NT2/D1 (cell line): ENCODE data around the gene LIN52.

Experiments used
- YY1 ChIP-seq: IDR thresholded peaks from 2 replicates; pipeline ENCODE4 v1.6.1; 2011; ENCODE audit not compliant: insufficient read length, insufficient read depth
- ZNF274 ChIP-seq: IDR thresholded peaks from 2 replicates; pipeline ENCODE4 v1.6.1; 2011; ENCODE audit warnings: mild to moderate bottlenecking, low read depth, low read length

GRCh38 chr14:74142523-74142922 is 57.8 kb downstream of the LIN52 start:
- TF ChIP-seq YY1 (no peak), ZNF274 (no peak)
